ENCODE measurements around the gene HELB.

GRCh38 chr12:66309606-66310005 lies 7.3 kb downstream of the HELB start:
- TF ChIP-seq CTCF (tag by site-specific recombination; IDR thresholded peaks at IDR 0.05) (no peak), ZNF561 (tag by site-specific recombination; IDR thresholded peaks at IDR 0.05; ENCODE audit: borderline replicate concordance) (no peak), REPIN1 (tag by site-specific recombination; IDR thresholded peaks at IDR 0.05; ENCODE audit: low read depth) (no peak), SCRT1 (tag by site-specific recombination; IDR thresholded peaks at IDR 0.05; ENCODE audit: borderline replicate concordance) (no peak), TCF7L2 (IDR thresholded peaks at IDR 0.05; ENCODE audit: borderline replicate concordance, low read depth, low read length) (no peak), ZNF433 (tag by site-specific recombination; IDR thresholded peaks at IDR 0.05; ENCODE audit: low read depth) (no peak), GFI1B (tag by site-specific recombination; IDR thresholded peaks at IDR 0.05) (no peak), ZNF610 (tag by site-specific recombination; IDR thresholded peaks at IDR 0.05; ENCODE audit: borderline replicate concordance) (no peak)
- TF ChIP-seq, protein P1, sequence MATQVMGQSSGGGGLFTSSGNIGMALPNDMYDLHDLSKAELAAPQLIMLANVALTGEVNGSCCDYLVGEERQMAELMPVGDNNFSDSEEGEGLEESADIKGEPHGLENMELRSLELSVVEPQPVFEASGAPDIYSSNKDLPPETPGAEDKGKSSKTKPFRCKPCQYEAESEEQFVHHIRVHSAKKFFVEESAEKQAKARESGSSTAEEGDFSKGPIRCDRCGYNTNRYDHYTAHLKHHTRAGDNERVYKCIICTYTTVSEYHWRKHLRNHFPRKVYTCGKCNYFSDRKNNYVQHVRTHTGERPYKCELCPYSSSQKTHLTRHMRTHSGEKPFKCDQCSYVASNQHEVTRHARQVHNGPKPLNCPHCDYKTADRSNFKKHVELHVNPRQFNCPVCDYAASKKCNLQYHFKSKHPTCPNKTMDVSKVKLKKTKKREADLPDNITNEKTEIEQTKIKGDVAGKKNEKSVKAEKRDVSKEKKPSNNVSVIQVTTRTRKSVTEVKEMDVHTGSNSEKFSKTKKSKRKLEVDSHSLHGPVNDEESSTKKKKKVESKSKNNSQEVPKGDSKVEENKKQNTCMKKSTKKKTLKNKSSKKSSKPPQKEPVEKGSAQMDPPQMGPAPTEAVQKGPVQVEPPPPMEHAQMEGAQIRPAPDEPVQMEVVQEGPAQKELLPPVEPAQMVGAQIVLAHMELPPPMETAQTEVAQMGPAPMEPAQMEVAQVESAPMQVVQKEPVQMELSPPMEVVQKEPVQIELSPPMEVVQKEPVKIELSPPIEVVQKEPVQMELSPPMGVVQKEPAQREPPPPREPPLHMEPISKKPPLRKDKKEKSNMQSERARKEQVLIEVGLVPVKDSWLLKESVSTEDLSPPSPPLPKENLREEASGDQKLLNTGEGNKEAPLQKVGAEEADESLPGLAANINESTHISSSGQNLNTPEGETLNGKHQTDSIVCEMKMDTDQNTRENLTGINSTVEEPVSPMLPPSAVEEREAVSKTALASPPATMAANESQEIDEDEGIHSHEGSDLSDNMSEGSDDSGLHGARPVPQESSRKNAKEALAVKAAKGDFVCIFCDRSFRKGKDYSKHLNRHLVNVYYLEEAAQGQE (tag by site-specific recombination; IDR thresholded peaks at IDR 0.05): no peak
- TF ChIP-seq, protein P2, sequence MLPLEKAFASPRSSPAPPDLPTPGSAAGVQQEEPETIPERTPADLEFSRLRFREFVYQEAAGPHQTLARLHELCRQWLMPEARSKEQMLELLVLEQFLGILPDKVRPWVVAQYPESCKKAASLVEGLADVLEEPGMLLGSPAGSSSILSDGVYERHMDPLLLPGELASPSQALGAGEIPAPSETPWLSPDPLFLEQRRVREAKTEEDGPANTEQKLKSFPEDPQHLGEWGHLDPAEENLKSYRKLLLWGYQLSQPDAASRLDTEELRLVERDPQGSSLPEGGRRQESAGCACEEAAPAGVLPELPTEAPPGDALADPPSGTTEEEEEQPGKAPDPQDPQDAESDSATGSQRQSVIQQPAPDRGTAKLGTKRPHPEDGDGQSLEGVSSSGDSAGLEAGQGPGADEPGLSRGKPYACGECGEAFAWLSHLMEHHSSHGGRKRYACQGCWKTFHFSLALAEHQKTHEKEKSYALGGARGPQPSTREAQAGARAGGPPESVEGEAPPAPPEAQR (tag by site-specific recombination; IDR thresholded peaks at IDR 0.05): no peak
- TF ChIP-seq, protein P3, sequence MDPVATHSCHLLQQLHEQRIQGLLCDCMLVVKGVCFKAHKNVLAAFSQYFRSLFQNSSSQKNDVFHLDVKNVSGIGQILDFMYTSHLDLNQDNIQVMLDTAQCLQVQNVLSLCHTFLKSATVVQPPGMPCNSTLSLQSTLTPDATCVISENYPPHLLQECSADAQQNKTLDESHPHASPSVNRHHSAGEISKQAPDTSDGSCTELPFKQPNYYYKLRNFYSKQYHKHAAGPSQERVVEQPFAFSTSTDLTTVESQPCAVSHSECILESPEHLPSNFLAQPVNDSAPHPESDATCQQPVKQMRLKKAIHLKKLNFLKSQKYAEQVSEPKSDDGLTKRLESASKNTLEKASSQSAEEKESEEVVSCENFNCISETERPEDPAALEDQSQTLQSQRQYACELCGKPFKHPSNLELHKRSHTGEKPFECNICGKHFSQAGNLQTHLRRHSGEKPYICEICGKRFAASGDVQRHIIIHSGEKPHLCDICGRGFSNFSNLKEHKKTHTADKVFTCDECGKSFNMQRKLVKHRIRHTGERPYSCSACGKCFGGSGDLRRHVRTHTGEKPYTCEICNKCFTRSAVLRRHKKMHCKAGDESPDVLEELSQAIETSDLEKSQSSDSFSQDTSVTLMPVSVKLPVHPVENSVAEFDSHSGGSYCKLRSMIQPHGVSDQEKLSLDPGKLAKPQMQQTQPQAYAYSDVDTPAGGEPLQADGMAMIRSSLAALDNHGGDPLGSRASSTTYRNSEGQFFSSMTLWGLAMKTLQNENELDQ (tag by site-specific recombination; IDR thresholded peaks at IDR 0.05; ENCODE audit: low read depth): no peak
